ENCODE results near the gene DHX8. TPM values are rescaled to one million over a fixed set of nuclear protein-coding genes. Genes with fewer than 3 reads are reported as not detected.

DHX8 gene
- total RNA-seq, 1 donor from 2014 or later: 63.4 TPM

- Mint-ChIP-seq H3K27me3 (no peaks in the 10 kb centered on the region), H3K4me1 (no peaks in the 10 kb centered on the region), H3K4me3 (no peak overlapping the region), H3K27ac (no peak overlapping the region), H3K9me3 (no peaks in the 10 kb centered on the region), H3K36me3 (ENCODE audit: low read depth) (peaks cover 40% of the 10 kb centered on the region)
- intact Hi-C loops (cut with micrococcal nuclease): no loop called here
- CTCF ChIA-PET: no interaction called here
- ATAC-seq (ENCODE audit: low read depth) (no peak), DNase-seq (no peak)
- POLR2A ChIA-PET: no interaction called here
- TF ChIP-seq, protein P1, sequence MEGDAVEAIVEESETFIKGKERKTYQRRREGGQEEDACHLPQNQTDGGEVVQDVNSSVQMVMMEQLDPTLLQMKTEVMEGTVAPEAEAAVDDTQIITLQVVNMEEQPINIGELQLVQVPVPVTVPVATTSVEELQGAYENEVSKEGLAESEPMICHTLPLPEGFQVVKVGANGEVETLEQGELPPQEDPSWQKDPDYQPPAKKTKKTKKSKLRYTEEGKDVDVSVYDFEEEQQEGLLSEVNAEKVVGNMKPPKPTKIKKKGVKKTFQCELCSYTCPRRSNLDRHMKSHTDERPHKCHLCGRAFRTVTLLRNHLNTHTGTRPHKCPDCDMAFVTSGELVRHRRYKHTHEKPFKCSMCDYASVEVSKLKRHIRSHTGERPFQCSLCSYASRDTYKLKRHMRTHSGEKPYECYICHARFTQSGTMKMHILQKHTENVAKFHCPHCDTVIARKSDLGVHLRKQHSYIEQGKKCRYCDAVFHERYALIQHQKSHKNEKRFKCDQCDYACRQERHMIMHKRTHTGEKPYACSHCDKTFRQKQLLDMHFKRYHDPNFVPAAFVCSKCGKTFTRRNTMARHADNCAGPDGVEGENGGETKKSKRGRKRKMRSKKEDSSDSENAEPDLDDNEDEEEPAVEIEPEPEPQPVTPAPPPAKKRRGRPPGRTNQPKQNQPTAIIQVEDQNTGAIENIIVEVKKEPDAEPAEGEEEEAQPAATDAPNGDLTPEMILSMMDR (IDR thresholded peaks at IDR 0.05): no peak
Measured at GRCh38 chr17:43528319-43528987, 44.7 kb downstream of the DHX8 start.

- no peak overlapping the region for H3K4me3 Mint-ChIP-seq
- H3K9me3 Mint-ChIP-seq: no peaks in the 10 kb centered on the region
- ChIA-PET CTCF (no interaction called here), POLR2A (no interaction called here)
- TF ChIP-seq, protein P1 (IDR thresholded peaks at IDR 0.05): no peak
- no peak overlapping the region for H3K27ac Mint-ChIP-seq
- no peaks in the 10 kb centered on the region for H3K4me1 Mint-ChIP-seq
- peaks cover 33% of the 10 kb centered on the region for H3K36me3 Mint-ChIP-seq (ENCODE audit: low read depth)
- intact Hi-C loops (cut with micrococcal nuclease): no loop called here
- H3K27me3 Mint-ChIP-seq: no peaks in the 10 kb centered on the region
- ATAC-seq (ENCODE audit: low read depth) (no peak), DNase-seq (no peak)
Measured at GRCh38 chr17:43528988-43529814, 45.4 kb downstream of the DHX8 start.

- H3K27me3 Mint-ChIP-seq: no peaks in the 10 kb centered on the region
- no peak overlapping the region for H3K27ac Mint-ChIP-seq
- H3K36me3 Mint-ChIP-seq (ENCODE audit: low read depth): peaks cover 25% of the 10 kb centered on the region
- no peaks in the 10 kb centered on the region for H3K4me1 Mint-ChIP-seq
- TF ChIP-seq, protein P1 (IDR thresholded peaks at IDR 0.05): no peak
- no peak overlapping the region for H3K4me3 Mint-ChIP-seq
- CTCF ChIA-PET: no interaction called here
- ATAC-seq (ENCODE audit: low read depth) (no peak), DNase-seq (no peak)
- POLR2A ChIA-PET: no interaction called here
- intact Hi-C loops (cut with micrococcal nuclease): no loop called here
- no peaks in the 10 kb centered on the region for H3K9me3 Mint-ChIP-seq
Measured at GRCh38 chr17:43529947-43530287, 46.1 kb downstream of the DHX8 start.

GRCh38 chr17:43530288-43531081 lies 46.7 kb downstream of the DHX8 start:
- POLR2A ChIA-PET: interaction anchor here (0.6 kb wide), 1 partner anchor 163 kb away, joined by 3 read pairs; no protein-coding TSS in a partner anchor
- Mint-ChIP-seq H3K4me1 (no peaks in the 10 kb centered on the region), H3K4me3 (no peak overlapping the region), H3K27ac (no peak overlapping the region), H3K9me3 (no peaks in the 10 kb centered on the region), H3K27me3 (no peaks in the 10 kb centered on the region), H3K36me3 (ENCODE audit: low read depth) (peaks cover 20% of the 10 kb centered on the region)
- DNase-seq (no peak), ATAC-seq (ENCODE audit: low read depth) (no peak)
- CTCF ChIA-PET: no interaction called here
- TF ChIP-seq, protein P1 (IDR thresholded peaks at IDR 0.05): no peak
- intact Hi-C loops (cut with micrococcal nuclease): no loop called here

- Mint-ChIP-seq H3K27me3 (no peaks in the 10 kb centered on the region), H3K27ac (no peak overlapping the region), H3K4me3 (no peak overlapping the region), H3K9me3 (no peaks in the 10 kb centered on the region), H3K4me1 (peaks cover under 1% of the 10 kb centered on the region), H3K36me3 (ENCODE audit: low read depth) (peaks cover 16% of the 10 kb centered on the region)
- DNase-seq: no peak
- TF ChIP-seq, protein P1 (IDR thresholded peaks at IDR 0.05): no peak
- ChIA-PET POLR2A (interaction anchor here (0.6 kb wide), 1 partner anchor 163 kb away, joined by 3 read pairs; no protein-coding TSS in a partner anchor), CTCF (no interaction called here)
- intact Hi-C loops (cut with micrococcal nuclease): no loop called here
- no peak for ATAC-seq (ENCODE audit: low read depth)
Measured at GRCh38 chr17:43531082-43531378, 47.3 kb downstream of the DHX8 start.

All from activated B cell treated with CpG ODN at 0.5 μM for 24 hours (primary cell).